GM19240 (cell line): ENCODE data around the gene KLRD1.
"Not testable (repeated sequence)": the region's sequence is repeated elsewhere in the genome, so short reads cannot be mapped to it uniquely, and the experiment has no call there.

ENCODE experiments used
- DNase-seq: peaks from one replicate; pipeline ENCODE4 v3.0.0; 2011; ENCODE audit warnings: low spot score; ENCODE audit not compliant: insufficient read length

The KLRD1 gene

DNA sequence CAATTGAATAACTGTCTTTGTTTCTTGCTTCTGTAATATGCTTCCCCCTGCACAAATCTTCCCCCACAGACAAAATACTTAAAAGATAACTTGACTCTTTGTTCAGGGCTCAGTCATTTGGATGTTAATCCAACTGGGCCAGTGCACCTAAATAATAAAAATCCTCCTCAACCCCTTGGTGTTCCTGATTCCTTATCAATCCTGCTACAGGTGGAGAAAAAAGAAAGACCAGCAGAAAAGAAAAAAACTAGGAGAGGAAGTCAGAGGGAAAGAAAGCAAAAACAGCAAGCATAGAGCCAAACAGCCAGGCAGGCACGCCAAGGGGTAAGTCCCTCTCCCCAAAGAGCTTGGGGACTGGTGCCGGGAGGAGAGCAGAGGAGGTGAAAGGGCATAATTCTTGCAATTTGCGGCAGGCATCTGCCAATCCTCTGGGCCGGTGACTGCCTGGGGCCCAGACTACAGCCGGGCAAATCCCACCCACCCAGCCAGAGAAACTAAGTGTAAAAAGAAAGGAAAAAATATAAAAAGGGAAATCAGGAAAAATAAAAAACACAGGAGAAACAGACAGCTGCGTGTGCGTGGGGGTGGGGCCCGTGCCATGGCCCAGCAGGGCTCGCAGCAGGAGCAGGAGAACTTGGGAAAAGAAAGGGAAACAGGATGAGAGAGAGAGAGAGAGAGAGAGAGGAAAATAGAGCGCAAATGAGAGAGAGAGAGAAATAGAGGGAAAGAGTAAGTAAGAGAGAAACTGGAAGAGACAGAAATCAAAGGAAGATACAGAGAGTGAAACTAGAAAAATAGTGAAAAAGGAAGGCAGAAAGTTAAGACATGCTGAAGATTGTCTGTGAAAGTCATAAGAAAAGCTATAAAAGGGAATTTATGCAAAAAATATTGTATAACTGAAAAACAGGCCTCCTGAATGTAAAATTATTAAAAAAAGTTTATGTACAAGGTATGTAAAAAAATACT, 60.8 kb downstream of the KLRD1 start:
- DNase-seq: no peak

DNA sequence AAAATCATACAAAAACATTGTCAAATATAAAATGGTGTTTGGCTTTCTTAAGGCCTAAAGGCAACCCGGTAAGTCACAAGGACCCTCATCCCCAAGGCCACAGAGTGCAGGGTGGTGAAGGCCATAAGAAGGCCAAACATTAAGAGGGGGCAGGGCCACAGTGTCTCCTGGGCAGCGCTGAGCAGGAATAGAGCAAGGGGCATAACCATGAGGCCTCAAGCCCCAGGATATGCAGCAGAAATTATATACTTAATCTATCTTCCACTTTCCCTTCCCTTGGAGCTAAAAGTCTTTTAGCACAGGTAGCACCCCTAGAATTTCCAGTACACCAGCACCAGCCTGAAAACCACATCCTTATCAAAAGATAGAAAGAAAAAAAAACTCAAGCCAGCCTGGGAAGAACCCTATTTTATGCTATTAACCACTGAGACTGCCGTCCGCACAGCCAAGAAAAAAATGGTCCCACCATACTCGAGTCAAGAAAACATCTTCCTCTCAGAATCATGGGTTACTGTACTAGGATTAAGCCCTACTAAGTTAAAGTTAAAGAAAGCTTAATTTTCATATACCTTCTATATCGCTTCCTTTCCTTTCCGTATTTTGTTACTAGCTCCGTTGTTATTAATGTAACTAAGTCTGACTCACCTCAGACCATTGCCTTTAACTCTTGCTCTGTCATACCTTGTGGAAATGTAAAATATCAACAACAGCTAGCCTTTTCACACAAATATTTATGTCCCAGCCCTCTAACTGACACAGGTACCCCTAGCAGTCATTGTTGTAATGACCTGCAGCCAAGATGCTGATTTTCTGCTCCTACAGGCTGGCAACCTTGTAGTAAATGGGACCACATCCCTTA, 62.1 kb downstream of the KLRD1 start:
- DNase-seq: no peak

- DNase-seq: not testable (repeated sequence)
Observed at GRCh38 chr12:10371893-10372535, 64.3 kb downstream of the KLRD1 start.

DNA sequence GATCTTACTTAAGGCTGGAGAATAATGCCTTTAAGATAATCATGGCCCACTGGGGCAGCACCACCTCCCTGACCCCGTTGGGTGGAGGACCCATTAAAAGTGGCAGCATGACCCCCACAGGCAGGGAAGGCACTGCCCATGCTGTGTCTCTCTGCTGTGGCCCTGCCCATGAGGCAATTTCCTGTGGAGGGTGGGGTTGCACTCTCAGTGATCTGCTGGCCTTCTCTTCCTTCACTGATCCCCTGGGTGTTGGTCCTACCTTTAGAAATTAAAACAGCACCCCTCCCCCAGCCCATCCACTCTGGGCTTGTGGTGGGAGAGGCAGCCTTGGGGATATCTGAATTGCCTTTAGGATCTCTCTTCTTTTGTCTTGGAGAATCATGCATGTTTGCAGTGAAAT, 64.9 kb downstream of the KLRD1 start:
- no peak for DNase-seq

- no peak for DNase-seq
Observed at GRCh38 chr12:10374624-10375018, 67.0 kb downstream of the KLRD1 start.

- DNase-seq: not testable (repeated sequence)
Observed at GRCh38 chr12:10378737-10379136, 71.1 kb downstream of the KLRD1 start.
